HEK293 (cell line): ENCODE data around the gene OLIG2.

Source experiments
- CTCF ChIA-PET: fragments of 350-600 bp; formaldehyde crosslinking; extraction: SDS; loops from one replicate; lab custom pipeline; 2021; ENCODE audit warnings: antibody characterized with exemption; lab: Yijun Ruan, JAX
- POLR2A ChIA-PET: fragments of 300-600 bp; formaldehyde crosslinking; extraction: SDS; loops from one replicate; lab custom pipeline; 2020; ENCODE audit warnings: antibody characterized with exemption, inconsistent platforms; lab: Yijun Ruan, JAX
- H3K27ac ChIP-seq: fragments of 200-500 bp; sonication (Bioruptor generic); 2 replicates; pipeline ENCODE4 v1.5.1; 2014; ENCODE audit warnings: low read depth, low read length, control low read depth, inconsistent platforms; ENCODE audit errors: extremely low read depth
- H3K36me3 ChIP-seq, 2 experiments: fragments of 200-500 bp in 1 of 2; sonication (Bioruptor generic) in 1 of 2; 1 replicate in 1 of 2; 2 replicates in 1 of 2; pipeline ENCODE4 v1.5.1; 2014 to 2017; ENCODE audit warnings: inconsistent platforms in 2 of 2, low read length in 2 of 2; ENCODE audit not compliant: control insufficient read depth in 2 of 2, insufficient read depth in 1 of 2
- H3K4me1 ChIP-seq: fragments of 200-500 bp; sonication (Bioruptor generic); 2 replicates; pipeline ENCODE4 v1.5.1; 2014; ENCODE audit warnings: mild to moderate bottlenecking, low read length, inconsistent platforms; ENCODE audit not compliant: control insufficient read depth, insufficient read depth
- H3K4me3 ChIP-seq: 2 replicates; pipeline ENCODE4 v1.5.1; 2011; ENCODE audit warnings: low read depth, mild to moderate bottlenecking, control low read depth, low read length, moderate library complexity
- H3K9me3 ChIP-seq: fragments of 200-500 bp; sonication (Bioruptor generic); 2 replicates; pipeline ENCODE4 v1.5.1; 2014; ENCODE audit warnings: low read depth, low read length, inconsistent platforms; ENCODE audit not compliant: control insufficient read depth, insufficient read depth
- BCL11A ChIP-seq: fragments of 450-650 bp; formaldehyde crosslinking; IDR thresholded peaks from 2 replicates; pipeline ENCODE4 v1.5.1; 2016; ENCODE audit warnings: low read depth, missing biosample characterization, missing genetic modification characterization
- BCL6B ChIP-seq: fragments of 450-650 bp; formaldehyde crosslinking; IDR thresholded peaks from 2 replicates; pipeline ENCODE4 v1.5.1; 2017; ENCODE audit warnings: missing biosample characterization, missing genetic modification characterization
- GFI1B ChIP-seq: fragments of 450-650 bp; formaldehyde crosslinking; IDR thresholded peaks from 2 replicates; pipeline ENCODE4 v1.5.1; 2016; ENCODE audit warnings: missing biosample characterization, missing genetic modification characterization
- HIC1 ChIP-seq: fragments of 450-650 bp; formaldehyde crosslinking; IDR thresholded peaks from 2 replicates; pipeline ENCODE4 v1.5.1; 2016; ENCODE audit warnings: missing biosample characterization, missing genetic modification characterization
- KLF10 ChIP-seq: fragments of 450-650 bp; IDR thresholded peaks from 2 replicates; pipeline ENCODE4 v1.5.1; 2018; ENCODE audit warnings: missing biosample characterization, mild to moderate bottlenecking, missing genetic modification characterization
- KLF16 ChIP-seq: fragments of 450-650 bp; formaldehyde crosslinking; IDR thresholded peaks from 2 replicates; pipeline ENCODE4 v1.5.1; 2017; ENCODE audit warnings: missing biosample characterization, missing genetic modification characterization
- PRDM6 ChIP-seq: fragments of 450-650 bp; formaldehyde crosslinking; IDR thresholded peaks from 2 replicates; pipeline ENCODE4 v1.5.1; 2017; ENCODE audit warnings: missing biosample characterization, missing genetic modification characterization
- ZBTB10 ChIP-seq: fragments of 450-650 bp; formaldehyde crosslinking; IDR thresholded peaks from 2 replicates; pipeline ENCODE4 v1.5.1; 2016; ENCODE audit warnings: missing biosample characterization, missing genetic modification characterization
- ZBTB20 ChIP-seq: fragments of 450-650 bp; formaldehyde crosslinking; IDR thresholded peaks from 2 replicates; pipeline ENCODE4 v1.5.1; 2016; ENCODE audit warnings: missing biosample characterization, missing genetic modification characterization
- ZIC2 ChIP-seq: fragments of 450-650 bp; formaldehyde crosslinking; IDR thresholded peaks from 2 replicates; pipeline ENCODE4 v1.5.1; 2016; ENCODE audit warnings: missing biosample characterization, missing genetic modification characterization
- ZNF132 ChIP-seq: fragments of 450-650 bp; formaldehyde crosslinking; IDR thresholded peaks from 2 replicates; pipeline ENCODE4 v1.5.1; 2017; ENCODE audit warnings: missing biosample characterization, missing genetic modification characterization, borderline replicate concordance
- ZNF239 ChIP-seq: fragments of 450-650 bp; formaldehyde crosslinking; IDR thresholded peaks from 2 replicates; pipeline ENCODE4 v1.5.1; 2016; ENCODE audit warnings: missing biosample characterization, missing genetic modification characterization
- ZNF292 ChIP-seq: fragments of 450-650 bp; formaldehyde crosslinking; IDR thresholded peaks from 2 replicates; pipeline ENCODE4 v1.5.1; 2016; ENCODE audit warnings: low read depth, missing biosample characterization, missing genetic modification characterization, borderline replicate concordance
- ZNF473 ChIP-seq: fragments of 450-650 bp; formaldehyde crosslinking; IDR thresholded peaks from 2 replicates; pipeline ENCODE4 v1.5.1; 2017; ENCODE audit warnings: missing biosample characterization, missing genetic modification characterization
- ZNF548 ChIP-seq: fragments of 450-650 bp; formaldehyde crosslinking; IDR thresholded peaks from 2 replicates; pipeline ENCODE4 v1.5.1; 2016; ENCODE audit warnings: missing biosample characterization, missing genetic modification characterization
- ZNF561 ChIP-seq: fragments of 450-650 bp; IDR thresholded peaks from 2 replicates; pipeline ENCODE4 v1.5.1; 2018; ENCODE audit warnings: missing biosample characterization, missing genetic modification characterization, borderline replicate concordance
- ZNF596 ChIP-seq: fragments of 450-650 bp; IDR thresholded peaks from 2 replicates; pipeline ENCODE4 v1.5.0; 2018; ENCODE audit warnings: missing biosample characterization, mild to moderate bottlenecking, missing genetic modification characterization, moderate library complexity
- ZNF707 ChIP-seq: fragments of 450-650 bp; formaldehyde crosslinking; IDR thresholded peaks from 2 replicates; pipeline ENCODE4 v1.5.1; 2016; ENCODE audit warnings: missing biosample characterization, missing genetic modification characterization
- ZSCAN16 ChIP-seq: fragments of 450-650 bp; formaldehyde crosslinking; IDR thresholded peaks from 2 replicates; pipeline ENCODE4 v1.5.1; 2016; ENCODE audit warnings: missing biosample characterization, missing genetic modification characterization
- ZSCAN4 ChIP-seq: fragments of 450-650 bp; formaldehyde crosslinking; IDR thresholded peaks from 2 replicates; pipeline ENCODE4 v1.5.1; 2017; ENCODE audit warnings: missing biosample characterization, missing genetic modification characterization
- ZSCAN5A ChIP-seq: fragments of 450-650 bp; formaldehyde crosslinking; IDR thresholded peaks from 2 replicates; pipeline ENCODE4 v1.5.1; 2016; ENCODE audit warnings: missing biosample characterization, missing genetic modification characterization

OLIG2 gene

GRCh38 chr21:33075128-33075527 is 49.4 kb downstream of the OLIG2 start:
- ChIA-PET CTCF (interaction anchor here (1.4 kb wide), 1 partner anchor 122 kb away, joined by 3 read pairs; no protein-coding TSS in a partner anchor), POLR2A (interaction anchor here (0.6 kb wide), 1 partner anchor 74 kb away, joined by 4 read pairs; no protein-coding TSS in a partner anchor)
- TF ChIP-seq BCL6B (no peak), ZNF473 (no peak), GFI1B (no peak), KLF16 (no peak), ZNF596 (tag by site-specific recombination) (no peak), ZIC2 (tag by site-specific recombination) (no peak), PRDM6 (tag by site-specific recombination) (no peak), ZNF292 (tag by site-specific recombination) (no peak), ZNF707 (tag by site-specific recombination) (no peak), BCL11A (tag by site-specific recombination) (no peak), ZNF548 (tag by site-specific recombination) (no peak), ZNF132 (tag by site-specific recombination) (no peak), ZNF561 (tag by site-specific recombination) (no peak), ZBTB10 (tag by site-specific recombination) (no peak), ZSCAN4 (no peak), HIC1 (no peak)
- H3K27ac ChIP-seq = no peak overlapping the region
- no peaks in the 10 kb centered on the region for H3K36me3 ChIP-seq
- no peaks in the 10 kb centered on the region for H3K9me3 ChIP-seq
- H3K4me1 ChIP-seq = peaks cover 6% of the 10 kb centered on the region; the same call in 1 of the 2 replicates
- no peak overlapping the region for H3K4me3 ChIP-seq

GRCh38 chr21:33075596-33076195 is 50.0 kb downstream of the OLIG2 start:
- Histone ChIP-seq H3K9me3 (no peaks in the 10 kb centered on the region), H3K4me3 (no peak overlapping the region), H3K27ac (no peak overlapping the region), H3K4me1 (peaks cover 6% of the 10 kb centered on the region; the same call in 1 of the 2 replicates), H3K36me3 (no peaks in the 10 kb centered on the region)
- POLR2A ChIA-PET = no interaction called here
- CTCF ChIA-PET = interaction anchor here (1.4 kb wide), 1 partner anchor 122 kb away, joined by 3 read pairs; no protein-coding TSS in a partner anchor
- TF ChIP-seq ZNF239 (tag by site-specific recombination) (no peak), ZSCAN16 (tag by site-specific recombination) (no peak), KLF10 (tag by site-specific recombination) (no peak), ZSCAN5A (tag by site-specific recombination) (no peak), HIC1 (no peak), ZBTB20 (tag by site-specific recombination) (no peak)
